ENCODE data around the gene CES2.
"Not testable (repeated sequence)": the region's sequence is repeated elsewhere in the genome, so short reads cannot be mapped to it uniquely, and the experiment has no call there.

The CES2 gene

GRCh38 chr16:66950971-66951790, 15.9 kb downstream of the CES2 start:
- no peak overlapping the region for H3K4me3 ChIP-seq (ENCODE audit: low read depth, low read length)

GRCh38 chr16:66952430-66953110, 17.3 kb downstream of the CES2 start:
- H3K4me3 ChIP-seq (ENCODE audit: low read depth, low read length), result no peak overlapping the region

- H3K4me3 ChIP-seq (ENCODE audit: low read depth, low read length), result no peak overlapping the region
These were observed 18.3 kb downstream of the CES2 start for GRCh38 chr16:66953462-66954096.

GRCh38 chr16:66954097-66954659, 18.9 kb downstream of the CES2 start:
- no peak overlapping the region for H3K4me3 ChIP-seq (ENCODE audit: low read depth, low read length)

DNA sequence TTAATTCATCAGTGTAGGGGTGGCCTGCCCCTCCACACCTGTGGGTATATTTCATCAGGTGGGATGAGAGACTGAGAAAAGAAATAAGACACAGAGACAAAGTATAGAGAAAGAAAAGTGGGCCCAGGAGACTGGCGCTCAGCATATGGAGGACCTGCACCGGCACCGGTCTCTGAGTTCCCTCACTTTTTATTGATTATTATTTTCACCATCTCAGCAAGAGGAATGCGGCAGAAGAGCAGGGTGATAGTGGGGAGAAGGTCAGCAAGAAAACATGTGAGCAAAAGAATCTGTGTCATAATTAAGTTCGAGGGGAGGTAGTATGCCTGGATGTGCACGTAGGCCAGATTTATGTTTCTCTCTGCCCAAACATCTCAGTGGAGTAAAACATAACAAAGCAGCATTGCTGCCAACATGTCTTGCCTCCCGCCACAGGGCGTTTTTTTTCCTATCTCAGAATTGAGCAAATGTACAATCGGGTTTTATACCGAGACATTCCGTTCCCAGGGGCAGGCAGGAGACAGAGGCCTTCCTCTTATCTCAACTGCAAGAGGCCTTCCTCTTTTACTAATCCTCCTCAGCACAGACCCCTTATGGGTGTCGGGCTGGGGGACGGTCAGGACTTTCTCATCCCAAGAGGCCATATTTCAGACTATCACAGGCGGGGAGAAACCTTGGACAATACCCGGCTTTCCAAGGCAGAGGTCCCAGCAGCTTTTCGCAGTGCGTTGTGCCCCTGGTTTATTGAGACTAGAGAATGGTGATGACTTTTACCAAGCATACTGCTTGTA, 20.2 kb downstream of the CES2 start:
- not testable (repeated sequence) for H3K4me3 ChIP-seq (ENCODE audit: low read depth, low read length)

DNA sequence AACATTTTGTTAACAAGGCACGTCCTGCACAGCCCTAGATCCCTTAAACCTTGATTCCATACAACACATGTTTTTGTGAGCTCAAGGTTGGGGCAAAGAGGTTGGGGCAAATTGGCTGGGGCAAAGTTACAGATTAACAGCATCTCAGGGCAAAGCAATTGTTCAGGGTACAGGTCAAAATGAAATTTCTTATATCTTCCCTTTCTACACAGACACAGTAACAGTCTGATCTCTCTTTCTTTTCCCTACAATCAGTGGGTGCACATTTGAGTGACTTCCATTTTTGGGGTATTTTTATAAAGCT, 20.8 kb downstream of the CES2 start:
- not testable (repeated sequence) for H3K4me3 ChIP-seq (ENCODE audit: low read depth, low read length)

DNA sequence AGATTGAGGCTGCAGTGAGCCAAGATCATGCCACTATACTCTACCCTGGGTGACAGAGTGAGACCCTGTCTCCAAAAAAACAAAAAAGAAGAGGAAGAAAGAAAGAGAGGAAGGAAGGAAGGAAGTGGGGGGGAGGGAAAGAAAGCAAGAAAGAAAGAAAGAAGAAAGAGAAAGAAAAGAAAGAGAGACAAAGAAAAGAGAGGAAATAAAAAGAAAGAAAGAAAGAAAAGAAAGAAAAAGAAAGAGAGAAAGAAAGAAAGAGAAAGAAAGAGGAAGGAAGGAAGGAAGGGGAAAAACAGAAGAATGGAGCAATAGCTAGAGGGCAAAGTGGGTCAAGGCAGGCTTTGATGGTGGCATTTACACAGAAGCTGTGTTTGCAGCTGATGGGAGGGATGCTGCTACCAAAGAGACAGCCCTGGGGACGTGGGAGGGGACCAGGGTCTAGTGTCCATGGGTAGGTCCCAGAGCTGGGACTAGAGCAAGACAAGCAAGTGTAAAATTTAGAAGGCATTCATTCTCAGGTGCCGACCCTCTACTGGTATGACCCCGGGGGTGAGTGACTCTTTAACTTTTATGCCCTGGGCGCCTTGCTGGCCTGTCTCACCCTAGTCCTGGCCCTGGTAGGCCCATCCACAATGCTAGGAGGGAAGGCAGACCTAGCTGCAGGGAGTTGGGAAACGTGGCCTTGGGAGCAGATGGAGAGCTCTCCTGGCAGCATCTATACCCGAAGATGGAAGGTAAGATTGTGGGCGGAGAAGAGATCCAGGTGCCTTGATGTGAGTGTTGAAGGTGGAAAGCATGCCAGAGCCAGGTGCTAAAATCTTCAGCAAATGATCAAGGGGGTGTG, 23.8 kb downstream of the CES2 start:
- no peak overlapping the region for H3K4me3 ChIP-seq (ENCODE audit: low read depth, low read length)

GRCh38 chr16:66959704-66960161, 24.4 kb downstream of the CES2 start:
- H3K4me3 ChIP-seq (ENCODE audit: low read depth, low read length), result no peak overlapping the region

DNA sequence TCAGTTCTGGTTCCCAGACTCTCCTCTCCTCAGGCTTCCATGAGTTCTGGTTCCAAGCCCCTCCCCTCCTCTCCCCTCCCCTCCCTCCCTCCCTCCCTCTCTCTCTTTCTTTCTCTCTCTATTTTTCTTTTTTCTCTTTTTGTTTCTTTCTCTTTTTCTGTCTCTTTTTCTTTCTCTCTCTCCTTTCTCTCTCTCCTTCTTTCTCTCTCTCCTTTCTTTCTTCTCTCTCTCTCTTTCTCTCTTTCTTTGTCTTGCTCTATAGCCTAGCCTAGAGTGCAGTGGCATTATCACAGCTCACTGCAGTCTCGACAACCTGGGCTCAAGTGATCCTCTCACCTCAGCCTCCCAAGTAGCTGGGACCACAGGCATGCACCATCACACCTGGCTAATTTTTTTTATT, 25.0 kb downstream of the CES2 start:
- H3K4me3 ChIP-seq (ENCODE audit: low read depth, low read length), result no peak overlapping the region

DNA sequence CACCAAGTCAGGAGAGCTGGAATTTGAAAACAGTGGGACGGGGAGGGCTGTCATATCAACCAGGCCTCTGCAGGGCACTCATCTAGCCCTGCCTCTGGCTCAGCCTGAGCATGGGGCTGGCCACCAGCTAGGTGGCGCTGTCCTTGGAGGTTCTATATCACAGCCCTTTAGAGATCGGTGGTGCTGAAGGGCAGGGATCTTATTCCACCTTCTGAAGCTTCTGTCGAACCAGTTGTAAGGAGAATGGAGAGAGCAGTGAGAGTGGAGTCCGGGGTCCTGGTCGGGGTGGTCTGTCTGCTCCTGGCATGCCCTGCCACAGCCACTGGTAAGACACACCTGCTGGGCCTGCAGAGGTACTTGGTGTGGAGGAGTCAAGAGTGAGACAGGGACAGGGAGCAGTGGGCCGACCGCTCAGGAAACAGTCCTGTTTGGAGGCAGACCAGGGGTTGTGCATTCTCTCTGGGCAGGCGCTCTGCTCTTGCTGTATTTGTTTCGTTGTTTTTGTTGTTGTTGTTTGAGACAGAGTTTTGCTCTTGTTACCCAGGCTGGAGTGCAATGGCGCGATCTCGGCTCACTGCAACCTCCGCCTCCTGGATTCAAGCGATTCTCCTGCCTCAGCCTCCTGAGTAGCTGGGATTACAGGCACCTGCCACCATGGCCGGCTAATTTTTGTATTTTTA, 25.9 kb downstream of the CES2 start, which contains the start of gene CES3:
CES3 (plus strand) TSS at position 202 of the 680 bp plus-strand sequence; CDS start at position 244, 42 bp downstream.
- no peak within 1 kb of the TSS for H3K4me3 ChIP-seq (ENCODE audit: low read depth, low read length)

GRCh38 chr16:66961914-66962313, 26.6 kb downstream of the CES2 start:
- no peak overlapping the region for H3K4me3 ChIP-seq (ENCODE audit: low read depth, low read length)

- H3K4me3 ChIP-seq (ENCODE audit: low read depth, low read length), result no peak overlapping the region
These were observed 28.7 kb downstream of the CES2 start for GRCh38 chr16:66964049-66964448.

- H3K4me3 ChIP-seq (ENCODE audit: low read depth, low read length), result no peak overlapping the region
These were observed 33.5 kb downstream of the CES2 start for GRCh38 chr16:66968847-66969246.

DNA sequence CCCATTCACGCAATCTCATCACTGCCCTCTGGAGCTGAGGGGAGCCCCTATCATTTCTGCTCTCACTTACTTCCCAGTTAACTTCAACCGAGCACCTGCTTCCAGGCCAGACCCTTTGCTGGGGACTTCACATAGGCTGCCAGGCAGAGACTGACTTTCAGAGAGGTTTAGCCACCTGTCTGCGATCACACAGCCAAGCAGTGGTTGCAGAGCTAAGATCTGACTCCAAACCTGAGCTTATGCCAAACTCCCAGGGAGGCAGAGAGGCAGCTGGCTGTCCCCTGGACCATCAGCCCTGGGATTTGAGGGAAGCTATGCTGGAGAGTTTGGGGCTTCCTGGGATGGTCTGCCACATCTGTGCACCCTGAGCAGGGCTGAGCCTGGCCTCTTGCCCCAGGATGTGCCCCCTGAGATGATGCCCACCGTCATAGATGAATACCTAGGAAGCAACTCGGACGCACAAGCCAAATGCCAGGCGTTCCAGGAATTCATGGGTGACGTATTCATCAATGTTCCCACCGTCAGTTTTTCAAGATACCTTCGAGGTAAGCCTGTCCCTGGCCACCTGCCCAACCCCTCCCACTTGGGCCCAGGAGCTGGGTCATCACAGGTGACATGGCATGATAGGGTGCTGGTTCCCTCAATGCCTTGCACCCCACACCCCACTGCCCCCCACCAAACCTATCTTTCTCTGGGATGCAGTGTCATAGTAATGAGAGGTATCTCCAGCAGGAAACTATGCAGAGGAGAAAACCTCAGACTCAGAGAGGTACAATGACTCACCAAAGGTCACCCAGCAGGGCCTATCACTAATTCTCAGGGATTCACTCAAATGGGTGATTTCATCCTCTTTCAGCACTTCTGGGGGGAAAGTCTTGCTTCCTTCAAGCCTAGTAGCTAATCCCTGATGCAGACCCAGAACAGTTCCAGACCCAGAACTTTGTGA, 35.7 kb downstream of the CES2 start:
- no peak overlapping the region for H3K4me3 ChIP-seq (ENCODE audit: low read depth, low read length)

DNA sequence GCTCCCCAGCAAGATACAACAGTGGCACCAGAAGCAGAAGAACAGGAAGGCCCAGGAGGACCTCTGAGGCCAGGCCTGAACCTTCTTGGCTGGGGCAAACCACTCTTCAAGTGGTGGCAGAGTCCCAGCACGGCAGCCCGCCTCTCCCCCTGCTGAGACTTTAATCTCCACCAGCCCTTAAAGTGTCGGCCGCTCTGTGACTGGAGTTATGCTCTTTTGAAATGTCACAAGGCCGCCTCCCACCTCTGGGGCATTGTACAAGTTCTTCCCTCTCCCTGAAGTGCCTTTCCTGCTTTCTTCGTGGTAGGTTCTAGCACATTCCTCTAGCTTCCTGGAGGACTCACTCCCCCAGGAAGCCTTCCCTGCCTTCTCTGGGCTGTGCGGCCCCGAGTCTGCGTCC, 37.7 kb downstream of the CES2 start:
- no peak overlapping the region for H3K4me3 ChIP-seq (ENCODE audit: low read depth, low read length)

DNA sequence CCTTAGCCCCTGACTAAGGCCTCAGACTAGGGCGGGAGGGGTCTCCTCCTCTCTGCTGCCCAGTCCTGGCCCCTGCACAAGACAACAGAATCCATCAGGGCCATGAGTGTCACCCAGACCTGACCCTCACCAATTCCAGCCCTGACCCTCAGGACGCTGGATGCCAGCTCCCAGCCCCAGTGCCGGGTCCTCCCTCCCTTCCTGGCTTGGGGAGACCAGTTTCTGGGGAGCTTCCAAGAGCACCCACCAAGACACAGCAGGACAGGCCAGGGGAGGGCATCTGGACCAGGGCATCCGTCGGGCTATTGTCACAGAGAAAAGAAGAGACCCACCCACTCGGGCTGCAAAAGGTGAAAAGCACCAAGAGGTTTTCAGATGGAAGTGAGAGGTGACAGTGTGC, 38.4 kb downstream of the CES2 start:
- no peak overlapping the region for H3K4me3 ChIP-seq (ENCODE audit: low read depth, low read length)

- H3K4me3 ChIP-seq (ENCODE audit: low read depth, low read length), result not testable (repeated sequence)
These were observed 39.0 kb downstream of the CES2 start for GRCh38 chr16:66974156-66974931.

DNA sequence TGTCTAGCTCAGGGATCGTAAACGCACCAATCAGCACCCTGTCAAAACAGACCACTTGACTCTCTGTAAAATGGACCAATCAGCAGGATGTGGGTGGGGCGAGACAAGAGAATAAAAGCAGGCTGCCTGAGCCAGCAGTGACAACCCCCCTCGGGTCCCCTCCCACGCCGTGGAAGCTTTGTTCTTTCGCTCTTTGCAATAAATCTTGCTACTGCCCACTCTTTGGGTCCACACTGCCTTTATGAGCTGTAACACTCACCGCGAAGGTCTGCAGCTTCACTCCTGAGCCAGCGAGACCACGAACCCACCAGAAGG, 39.6 kb downstream of the CES2 start:
- not testable (repeated sequence) for H3K4me3 ChIP-seq (ENCODE audit: low read depth, low read length)
